ENCODE measurements around the gene COX7B.

COX7B gene

GRCh38 chrX:77945910-77946545 is 46.8 kb downstream of the COX7B start:
- DNase-seq, result no peak

- no peak for DNase-seq
Observed at GRCh38 chrX:77946571-77946970, 47.3 kb downstream of the COX7B start.

GRCh38 chrX:77949840-77950239 is 50.6 kb downstream of the COX7B start:
- no peak for DNase-seq

DNA sequence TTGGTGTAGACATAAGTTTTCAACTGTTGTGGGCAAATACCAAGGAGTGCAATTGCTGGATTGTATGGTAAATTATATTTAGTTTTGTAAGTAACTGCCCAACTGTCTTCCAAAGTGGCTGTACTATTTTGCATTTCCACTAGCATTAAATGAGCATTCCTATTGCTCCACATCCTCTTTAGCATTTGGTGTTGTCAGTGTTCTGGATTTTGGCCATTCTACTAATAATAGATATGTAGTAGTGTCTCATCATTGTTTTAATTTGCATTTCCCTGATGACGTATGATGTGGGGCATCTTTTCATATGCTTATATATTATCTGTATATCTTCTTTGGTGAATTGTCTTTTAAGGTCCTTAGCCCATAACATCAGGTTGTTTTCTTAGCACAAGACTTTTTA is 52.9 kb downstream of the COX7B start:
- DNase-seq, result no peak

DNA sequence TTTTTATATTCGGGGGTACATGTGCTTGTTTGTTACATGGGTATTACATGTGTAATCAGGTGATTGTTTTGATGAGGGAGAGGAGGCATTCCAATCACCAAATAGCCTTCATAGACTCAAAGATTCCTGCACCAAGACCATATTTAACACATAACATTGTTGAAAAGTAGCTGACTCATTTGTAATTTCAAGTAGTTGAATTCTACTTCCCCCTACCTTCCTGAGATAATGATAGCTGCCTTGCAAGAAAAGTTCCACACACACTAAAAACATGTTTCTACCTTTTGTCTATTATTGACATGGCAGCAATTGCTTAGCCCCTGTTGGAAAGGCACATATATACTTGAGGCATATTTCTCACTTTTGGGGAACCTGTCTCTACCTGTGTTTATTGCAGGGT is 54.0 kb downstream of the COX7B start:
- no peak for DNase-seq

- DNase-seq, result no peak
Observed at GRCh38 chrX:77953708-77954107, 54.4 kb downstream of the COX7B start.

Measured in T-helper 9 cell (primary cell).